SK-N-MC (cell line): ENCODE results near the gene AUTS2.

ENCODE experiments used
- EZH2 ChIP-seq: fragments of 200-600 bp; sonication (generic); IDR thresholded peaks from one replicate; pipeline ENCODE4 v1.6.1; 2017; ENCODE audit warnings: antibody characterized with exemption
- FOXP2 ChIP-seq: optimal IDR thresholded peaks from 2 replicates; pipeline ENCODE3; 2011; ENCODE audit warnings: mild to moderate bottlenecking, moderate library complexity; ENCODE audit not compliant: insufficient read depth; ENCODE audit errors: extremely low read length, control extremely low read depth
- POLR2AphosphoS5 ChIP-seq: IDR thresholded peaks from 2 replicates; pipeline ENCODE4 v1.6.1; 2012; ENCODE audit warnings: mild to moderate bottlenecking, low read depth, low read length, borderline replicate concordance

- TF ChIP-seq POLR2AphosphoS5 (no peak), EZH2 (no peak), FOXP2 (no peak)
Observed at GRCh38 chr7:69620650-69621049, 22.4 kb downstream of the AUTS2 start.
